GM06990 (cell line): ENCODE measurements around the gene AUTS2.

ENCODE experiments used
- DNase-seq: peaks from one replicate; pipeline ENCODE4 v3.0.0-alpha.2; 2011; ENCODE audit not compliant: insufficient read length; ENCODE audit errors: extremely low read depth
- H3K27me3 ChIP-seq: replicated peaks from 2 replicates; pipeline ENCODE4 v1.6.0; 2011; ENCODE audit warnings: low read length; ENCODE audit not compliant: control insufficient read depth, insufficient read depth
- H3K36me3 ChIP-seq: 2 replicates; pipeline ENCODE4 v1.5.1; 2011; ENCODE audit warnings: low read length; ENCODE audit not compliant: control insufficient read depth, insufficient read depth
- H3K4me3 ChIP-seq: replicated peaks from 2 replicates; pipeline ENCODE4 v1.5.1; 2011; ENCODE audit warnings: low read depth, mild to moderate bottlenecking, control low read depth, low read length
- TF ChIP-seq, protein P1 (sequence below): IDR thresholded peaks from 2 replicates; pipeline ENCODE4 v1.5.1; 2011; ENCODE audit warnings: low read length, control low read depth, mild to moderate bottlenecking, inconsistent platforms; ENCODE audit not compliant: insufficient read depth, poor library complexity, severe bottlenecking

The AUTS2 gene

DNA sequence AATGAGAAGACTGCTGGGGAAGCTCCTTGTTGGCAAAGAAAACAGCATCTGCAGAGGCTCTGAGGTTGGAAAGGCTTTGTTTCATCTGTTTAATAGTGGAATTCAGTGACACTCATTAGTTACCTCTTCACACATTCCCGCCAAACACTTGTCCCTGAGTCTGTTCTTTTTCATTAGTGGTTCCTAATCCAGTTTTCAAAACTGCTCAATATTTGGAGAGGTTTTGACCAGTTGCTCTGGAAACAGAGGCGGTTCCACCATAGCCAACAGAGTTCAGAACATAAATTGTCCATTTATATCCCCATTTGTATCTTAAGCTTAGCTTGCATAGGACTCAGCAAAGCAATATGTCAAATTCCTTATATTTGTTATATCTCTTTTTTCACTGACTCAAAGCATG lies 754.6 kb downstream of the AUTS2 start:
- DNase-seq = no peak
- TF ChIP-seq, protein P1, sequence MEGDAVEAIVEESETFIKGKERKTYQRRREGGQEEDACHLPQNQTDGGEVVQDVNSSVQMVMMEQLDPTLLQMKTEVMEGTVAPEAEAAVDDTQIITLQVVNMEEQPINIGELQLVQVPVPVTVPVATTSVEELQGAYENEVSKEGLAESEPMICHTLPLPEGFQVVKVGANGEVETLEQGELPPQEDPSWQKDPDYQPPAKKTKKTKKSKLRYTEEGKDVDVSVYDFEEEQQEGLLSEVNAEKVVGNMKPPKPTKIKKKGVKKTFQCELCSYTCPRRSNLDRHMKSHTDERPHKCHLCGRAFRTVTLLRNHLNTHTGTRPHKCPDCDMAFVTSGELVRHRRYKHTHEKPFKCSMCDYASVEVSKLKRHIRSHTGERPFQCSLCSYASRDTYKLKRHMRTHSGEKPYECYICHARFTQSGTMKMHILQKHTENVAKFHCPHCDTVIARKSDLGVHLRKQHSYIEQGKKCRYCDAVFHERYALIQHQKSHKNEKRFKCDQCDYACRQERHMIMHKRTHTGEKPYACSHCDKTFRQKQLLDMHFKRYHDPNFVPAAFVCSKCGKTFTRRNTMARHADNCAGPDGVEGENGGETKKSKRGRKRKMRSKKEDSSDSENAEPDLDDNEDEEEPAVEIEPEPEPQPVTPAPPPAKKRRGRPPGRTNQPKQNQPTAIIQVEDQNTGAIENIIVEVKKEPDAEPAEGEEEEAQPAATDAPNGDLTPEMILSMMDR = no peak

DNA sequence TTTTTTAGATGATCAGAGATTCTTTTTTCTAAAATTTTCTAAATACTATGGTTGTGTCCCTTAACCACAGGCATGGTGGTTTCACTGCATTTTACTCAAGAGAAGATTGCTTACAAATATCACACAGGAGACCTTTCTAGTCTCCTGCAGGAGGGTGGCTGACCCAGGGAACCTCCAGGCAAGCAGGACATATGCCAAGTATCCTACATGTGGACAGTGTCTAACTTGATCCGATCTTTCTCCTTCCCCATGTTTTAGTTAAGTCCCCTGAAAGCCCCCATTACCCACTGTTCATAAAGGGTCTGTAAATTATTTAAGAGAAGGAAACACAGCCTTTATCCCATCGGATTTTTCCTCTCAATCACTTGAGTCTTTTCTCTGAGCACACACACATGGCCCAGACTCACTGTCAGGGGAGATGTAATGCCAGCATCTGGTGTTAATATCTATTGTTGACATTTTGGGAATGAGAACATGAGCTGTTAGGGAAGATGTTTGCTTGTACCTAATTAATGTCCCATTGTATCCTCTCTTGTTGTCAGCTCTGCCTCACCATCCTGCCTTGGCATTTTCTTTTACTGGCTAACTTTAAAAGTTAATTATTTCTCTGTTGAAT lies 755.2 kb downstream of the AUTS2 start:
- no peak for DNase-seq
- TF ChIP-seq, protein P1 = no peak

More for the DNA sequence above, 754.6 kb downstream of the AUTS2 start:
- H3K27me3 ChIP-seq = no peaks in the 10 kb centered on the region
- H3K4me3 ChIP-seq = no peak overlapping the region
- no peaks in the 10 kb centered on the region for H3K36me3 ChIP-seq

DNA sequence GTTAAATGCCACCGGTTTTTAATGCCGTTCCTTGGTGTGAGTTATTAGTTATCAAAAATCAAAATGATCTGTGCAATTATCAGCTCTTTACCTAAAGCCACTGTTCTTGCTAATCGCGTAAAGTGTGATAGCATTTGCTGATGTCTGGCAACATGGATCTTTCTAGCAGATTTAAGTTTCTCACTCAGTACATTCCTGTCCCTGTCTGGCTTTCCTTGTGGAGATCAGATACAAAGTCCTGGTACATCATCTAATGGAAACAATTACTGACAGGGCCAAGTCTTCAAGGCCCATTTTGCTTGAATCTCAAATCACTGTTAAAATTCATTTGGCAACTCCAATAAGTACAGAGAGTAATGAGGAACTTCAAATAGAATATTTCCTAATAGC lies 755.7 kb downstream of the AUTS2 start:
- H3K36me3 ChIP-seq = no peaks in the 10 kb centered on the region
- H3K4me3 ChIP-seq = no peak overlapping the region
- TF ChIP-seq, protein P1 = no peak
- no peak for DNase-seq
- H3K27me3 ChIP-seq = no peaks in the 10 kb centered on the region

More for the DNA sequence above, 755.2 kb downstream of the AUTS2 start:
- Histone ChIP-seq H3K4me3 (no peak overlapping the region), H3K27me3 (no peaks in the 10 kb centered on the region), H3K36me3 (no peaks in the 10 kb centered on the region)

DNA sequence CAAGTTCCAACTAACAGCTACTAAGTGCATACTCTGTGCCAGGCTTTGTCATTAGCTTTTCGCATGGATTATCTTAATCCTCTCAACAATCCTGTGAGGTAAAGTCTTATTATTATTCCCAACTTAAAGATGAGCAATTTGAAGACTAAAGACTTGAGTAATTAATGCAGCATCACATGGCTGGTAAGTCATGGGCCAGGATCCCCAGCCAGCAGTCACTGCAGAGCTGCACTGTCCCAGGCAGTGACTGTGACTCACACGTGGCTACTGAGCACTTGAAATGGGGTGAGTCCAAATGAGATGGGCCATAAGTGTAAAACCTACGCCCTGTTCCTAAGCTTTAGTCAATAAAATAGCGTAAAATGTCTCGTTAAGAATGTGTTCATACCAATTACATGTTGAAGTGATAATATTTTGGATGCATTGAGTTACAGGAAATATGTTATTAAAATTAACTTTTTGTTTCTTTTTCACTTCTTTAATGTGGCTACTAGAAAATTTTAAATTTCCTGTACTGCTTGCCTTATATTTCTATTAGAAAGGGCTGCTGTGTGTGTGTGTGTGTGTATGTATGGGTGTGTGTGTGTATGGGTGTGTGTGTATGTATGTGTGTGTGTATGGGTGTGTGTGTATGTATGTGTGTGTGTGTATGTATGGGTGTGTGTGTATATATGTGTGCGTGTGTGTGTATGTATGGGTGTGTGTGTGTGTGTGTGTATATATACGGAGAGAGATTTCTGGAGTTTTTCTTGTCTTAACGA lies 756.3 kb downstream of the AUTS2 start:
- TF ChIP-seq, protein P1 = no peak
- no peaks in the 10 kb centered on the region for H3K27me3 ChIP-seq
- no peaks in the 10 kb centered on the region for H3K36me3 ChIP-seq
- DNase-seq = no peak
- H3K4me3 ChIP-seq = no peak overlapping the region

DNA sequence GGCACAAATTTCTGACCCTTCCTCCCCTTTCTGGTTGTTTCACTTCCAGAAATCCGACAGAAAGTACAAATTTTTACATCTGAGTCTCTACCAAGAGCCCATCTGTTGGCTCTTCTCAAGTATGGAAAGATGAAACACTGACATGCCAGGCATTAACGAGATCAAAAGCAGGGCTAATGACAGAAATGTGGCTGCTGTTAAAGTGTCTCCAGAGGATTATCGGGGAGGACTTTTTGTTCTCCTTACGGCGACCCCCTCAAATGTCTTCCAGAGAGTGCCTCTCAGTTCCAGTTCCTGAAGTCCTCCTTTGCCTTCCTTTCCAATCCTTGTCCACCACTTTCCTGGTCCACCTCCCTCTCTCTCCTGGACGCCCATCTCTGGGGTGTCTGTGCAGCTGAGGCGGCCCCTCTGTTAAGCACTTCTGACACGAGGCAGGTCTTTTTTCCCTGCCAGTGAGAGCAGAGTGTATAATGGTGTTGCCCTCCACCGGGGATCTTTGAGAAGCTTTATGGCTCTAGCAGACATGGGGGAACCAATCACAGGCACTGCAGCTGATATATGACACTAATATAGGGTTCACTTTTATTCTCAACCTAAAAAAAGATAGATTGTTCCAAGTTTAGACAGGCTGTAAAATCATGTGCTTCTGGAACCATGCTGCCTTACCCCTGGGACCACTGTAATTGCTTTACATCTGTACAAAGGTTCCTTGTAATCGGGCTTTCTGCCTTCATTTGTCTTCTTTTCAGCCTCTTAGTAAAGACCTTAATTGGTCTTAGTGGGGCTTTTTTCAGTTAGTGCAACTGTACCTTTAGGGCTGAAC lies 757.1 kb downstream of the AUTS2 start:
- Histone ChIP-seq H3K36me3 (no peaks in the 10 kb centered on the region), H3K27me3 (no peaks in the 10 kb centered on the region), H3K4me3 (no peak overlapping the region)
- TF ChIP-seq, protein P1 = no peak
- DNase-seq = no peak
